ENCODE data around the gene PPFIBP2.

DNA sequence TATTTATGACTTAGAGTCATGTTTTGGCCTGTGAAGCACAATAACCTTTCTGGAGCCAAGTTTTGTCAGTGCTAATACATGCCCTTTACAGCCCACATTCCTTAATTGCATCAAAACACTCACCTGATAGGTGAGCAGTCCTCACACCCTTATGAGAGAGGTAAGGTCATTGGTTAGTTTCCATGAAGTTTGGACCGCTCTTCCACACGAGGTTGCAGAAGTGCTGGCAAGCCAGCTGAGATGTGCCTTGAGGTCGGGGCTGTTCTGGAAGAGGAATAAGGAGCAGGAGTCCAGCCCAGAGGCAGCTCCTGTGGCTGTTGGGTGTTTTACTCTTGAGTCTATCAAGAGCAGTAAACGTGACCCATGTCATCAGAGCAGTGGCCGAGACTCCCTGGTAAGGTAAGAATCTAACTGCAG, 83.2 kb downstream of the PPFIBP2 start:
- TF ChIP-seq POLR2A (IDR thresholded peaks at IDR 0.05) (no peak), EP300 (IDR thresholded peaks at IDR 0.05) (no peak), POLR2AphosphoS5 (IDR thresholded peaks at IDR 0.05) (no peak)
